GM12878 (cell line): Measurements from ENCODE around the gene CRYGN. TPM values are rescaled to one million over a fixed set of nuclear protein-coding genes. Genes with fewer than 3 reads are reported as not detected.

ENCODE experiments used
- ATAC-seq: fragments of 200-7000 bp; cut with Tn5 transposase; 3 replicates; pipeline ENCODE4 v1.9.1; 2020; ENCODE audit warnings: mild to moderate bottlenecking, moderate library complexity
- BruUV-seq: library from RNA; stranded (reverse); fragments of 400-500 nt; replicated peaks from 2 replicates; lab custom pipeline; 2021; lab: Mats Ljungman, UMichigan
- CTCF ChIA-PET: fragments of 300-600 bp; sonication (Branson Sonifier 250); formaldehyde crosslinking; extraction: SDS; loops from one replicate; lab custom pipeline; 2021; ENCODE audit warnings: inconsistent platforms; lab: Yijun Ruan, JAX
- POLR2A ChIA-PET: fragments of 350-600 bp; formaldehyde crosslinking; extraction: SDS; loops from one replicate; lab custom pipeline; 2021; ENCODE audit warnings: inconsistent platforms; lab: Charles Lee
- RAD21 ChIA-PET: fragments of 300-600 bp; sonication (Branson Sonifier 250); formaldehyde crosslinking; loops from one replicate; lab custom pipeline; 2023; ENCODE audit warnings: antibody characterized with exemption; ENCODE audit not compliant: unreplicated experiment; lab: Charles Lee
- SMC1A ChIA-PET: fragments of 300-600 bp; sonication (Branson Sonifier 250); formaldehyde crosslinking; loops from one replicate; lab custom pipeline; 2023; ENCODE audit not compliant: unreplicated experiment, uncharacterized antibody; lab: Charles Lee
- DNase-seq: peaks from one replicate; pipeline ENCODE4 v3.0.0-alpha.2; 2011; ENCODE audit warnings: low read depth, low spot score
- FAIRE-seq: peaks from 3 replicates; lab custom pipeline; 2011; peaks lifted over from hg19 to GRCh38; lab: Jason Lieb, UNC
- H2AFZ ChIP-seq: 2 replicates; pipeline ENCODE4 v1.6.0; 2011; ENCODE audit warnings: low read depth, low read length, control low read depth; ENCODE audit not compliant: control insufficient read depth
- H3K27ac ChIP-seq: 2 replicates; pipeline ENCODE4 v1.5.1; 2011; ENCODE audit warnings: control low read depth; ENCODE audit not compliant: control insufficient read depth, insufficient read depth
- H3K27me3 ChIP-seq, 2 experiments: replicated peaks in 1 of 2; 2 replicates each; pipeline versions ENCODE4 v1.6.0 to v1.6.1; 2011; ENCODE audit warnings: low read length in 1 of 2; ENCODE audit not compliant: control insufficient read depth in 2 of 2, insufficient read depth in 2 of 2
- H3K36me3 ChIP-seq, 2 experiments: 2 replicates each; pipeline ENCODE4 v1.5.1; 2011; ENCODE audit warnings: low read length in 1 of 2; ENCODE audit not compliant: control insufficient read depth in 2 of 2, insufficient read depth in 2 of 2
- H3K4me1 ChIP-seq: 2 replicates; pipeline ENCODE4 v1.6.1; 2011; ENCODE audit warnings: mild to moderate bottlenecking, low read length, moderate library complexity, mixed read lengths; ENCODE audit not compliant: control insufficient read depth, insufficient read depth
- H3K4me2 ChIP-seq: 2 replicates; pipeline ENCODE4 v1.6.0; 2011; ENCODE audit warnings: control low read depth; ENCODE audit not compliant: control insufficient read depth, insufficient read depth
- H3K4me3 ChIP-seq: fragments of 200-600 bp; sonication (generic); 2 replicates; pipeline ENCODE4 v1.5.1; 2016
- H3K79me2 ChIP-seq: 2 replicates; pipeline ENCODE4 v1.6.0; 2011; ENCODE audit warnings: low read length; ENCODE audit not compliant: control insufficient read depth, insufficient read depth
- H3K9ac ChIP-seq: 2 replicates; pipeline ENCODE4 v1.8.0; 2011; ENCODE audit warnings: low read length, control low read depth, mixed read lengths; ENCODE audit not compliant: control insufficient read depth, insufficient read depth
- H3K9me3 ChIP-seq: replicated peaks from 3 replicates; pipeline ENCODE4 v1.5.1; 2011; ENCODE audit warnings: mild to moderate bottlenecking, low read length; ENCODE audit not compliant: control insufficient read depth, insufficient read depth
- H4K20me1 ChIP-seq: 2 replicates; pipeline ENCODE4 v1.6.0; 2011; ENCODE audit not compliant: control insufficient read depth, insufficient read depth
- HSF1 ChIP-seq: fragments of 150-350 bp; IDR thresholded peaks from 2 replicates; pipeline ENCODE4 v1.6.1; 2014; ENCODE audit warnings: mild to moderate bottlenecking, low read depth, low read length
- JUNB ChIP-seq: IDR thresholded peaks from 2 replicates; pipeline ENCODE4 v1.6.1; 2016; ENCODE audit warnings: antibody characterized with exemption, mild to moderate bottlenecking
- WGBS: methylation state at CpG from one replicate; pipeline ENCODE4 v1.1.6; 2016; ENCODE audit warnings: low lambda C conversion rate; ENCODE audit not compliant: insufficient replicate concordance, insufficient coverage; ENCODE audit errors: missing lambda C conversion rate; 5-methylcytosine and 5-hydroxymethylcytosine counted together
- in situ Hi-C: fragments of 300-500 bp; cut with MboI; formaldehyde crosslinking; loops from 9 replicates; pipeline ENCODE4 v1.14.3; 2018; ENCODE audit warnings: mixed read lengths
- intact Hi-C: fragments of 100-400 bp; cut with micrococcal nuclease; formaldehyde crosslinking; loops from one replicate; pipeline ENCODE4 v1.14.2; 2022; ENCODE audit not compliant: unreplicated experiment
- polyA plus RNA-seq, 11 experiments: library from polyadenylated mRNA; depleted of rRNA in 4 of 11; unstranded in 6 of 11; stranded (reverse) in 5 of 11; fragments of >200 nt; fragmentation: Nextera tagmentation in 4 of 11; fragmentation: Illumina TruSeq in 1 of 11; extraction: Ambion mirVana in 4 of 11; extraction: Trizol in 1 of 11; gene quantifications; 1 replicate in 1 of 11; 2 replicates in 10 of 11; pipeline versions ENCODE4 v1.2.1 to v1.2.3, GENCODE V29; 2011 to 2016; ENCODE audit warnings: inconsistent platforms in 2 of 11, missing spikeins in 2 of 11, low read depth in 1 of 11
- total RNA-seq, 4 experiments: library from RNA; depleted of rRNA in 3 of 4; stranded (reverse); fragments of >200 nt in 3 of 4; fragmentation: Illumina TruSeq in 1 of 4; extraction: Trizol in 1 of 4; gene quantifications; 2 replicates each; pipeline versions ENCODE4 v1.2.1 to v1.2.3, GENCODE V29; 2013 to 2021

The CRYGN gene
- total and polyA plus RNA-seq, 10 of the 15 experiments (the other 5 are each of a cell fraction or from before 2014, with no cell fraction given), result not detected

GRCh38 chr7:151481650-151482505, 41.9 kb upstream of the CRYGN start:
- ChIA-PET SMC1A (interaction anchor here (0.5 to 2.3 kb wide), 5 partner anchors 11 to 166 kb away, joined by 3 to 10 read pairs (median 3); no protein-coding TSS in a partner anchor), RAD21 (interaction anchor here (1.2 kb wide), 1 partner anchor 9 kb away, joined by 4 read pairs; no protein-coding TSS in a partner anchor), CTCF (interaction anchor here (1.5 to 2.1 kb wide), 3 partner anchors 9 to 31 kb away, joined by 4 to 8 read pairs (median 4); no protein-coding TSS in a partner anchor), POLR2A (interaction anchor here (1.1 to 1.4 kb wide), 2 partner anchors 9 kb away, joined by 5 read pairs; no protein-coding TSS in a partner anchor)
- H3K4me3 ChIP-seq, result no peak overlapping the region
- no peak for DNase-seq
- TF ChIP-seq HSF1 (no peak), JUNB (peak; percentile 22; the same call in 1 of the 2 replicates)
- ATAC-seq, result peak; percentile 69
- H3K36me3 ChIP-seq, result peaks cover 17 to 36% of the 10 kb centered on the region in 2 experiments
- in situ Hi-C loops (no loop called here), intact Hi-C loops (no loop called here)
- BruUV-seq, result no TSS peak
- H4K20me1 ChIP-seq, result no peaks in the 10 kb centered on the region
- 85% methylated on average over 4 of the region's 4 CpGs for WGBS
- peaks cover 68% of the 10 kb centered on the region for H3K79me2 ChIP-seq
- no peak overlapping the region for H3K27ac ChIP-seq
- H3K4me2 ChIP-seq, result no peak overlapping the region
- no peaks in the 10 kb centered on the region for H3K9me3 ChIP-seq
- no peaks in the 10 kb centered on the region for H3K27me3 ChIP-seq
- FAIRE-seq, result no peak
- H3K4me1 ChIP-seq, result peaks cover 23% of the 10 kb centered on the region
- no peak overlapping the region for H3K9ac ChIP-seq
- no peak overlapping the region for H2AFZ ChIP-seq
